Trophoblast cell (in vitro differentiated cells and primary cell): ENCODE data around the gene MRPS23.
A peak's percentile ranks its signal among the peaks of the same experiment; 100 is the strongest.

Source experiments
- DNase-seq, 2 donors: peaks; one replicate each; pipeline ENCODE4 v3.0.0-alpha.2; 2016
- H2AFZ ChIP-seq: 2 replicates; pipeline ENCODE4 v1.6.1; 2013; ENCODE audit warnings: low read length, moderate library complexity, mild to moderate bottlenecking; ENCODE audit not compliant: insufficient read depth, poor library complexity
- H2AK5ac ChIP-seq: 2 replicates; pipeline ENCODE4 v1.6.1; 2013; ENCODE audit warnings: mild to moderate bottlenecking, low read length
- H2BK120ac ChIP-seq: 2 replicates; pipeline ENCODE4 v1.6.1; 2013; ENCODE audit warnings: low read length, mild to moderate bottlenecking, moderate library complexity; ENCODE audit not compliant: insufficient read depth, poor library complexity
- H2BK12ac ChIP-seq: 2 replicates; pipeline ENCODE4 v1.6.1; 2013; ENCODE audit warnings: mild to moderate bottlenecking, low read length, moderate library complexity
- H2BK5ac ChIP-seq: 2 replicates; pipeline ENCODE4 v1.6.1; 2013; ENCODE audit warnings: low read length, low read depth, moderate library complexity, mild to moderate bottlenecking; ENCODE audit not compliant: poor library complexity
- H3K14ac ChIP-seq: 2 replicates; pipeline ENCODE4 v1.6.1; 2013; ENCODE audit warnings: mild to moderate bottlenecking, low read length
- H3K18ac ChIP-seq: 2 replicates; pipeline ENCODE4 v1.6.1; 2013; ENCODE audit warnings: mild to moderate bottlenecking, low read length
- H3K23ac ChIP-seq: 2 replicates; pipeline ENCODE4 v1.6.1; 2013; ENCODE audit warnings: low read length
- H3K27ac ChIP-seq: 2 replicates; pipeline ENCODE4 v1.5.1; 2013; ENCODE audit warnings: low read depth, mild to moderate bottlenecking, inconsistent platforms, low read length, moderate library complexity
- H3K27me3 ChIP-seq: 2 replicates; pipeline ENCODE4 v1.6.1; 2013; ENCODE audit warnings: inconsistent platforms, mild to moderate bottlenecking, low read length, moderate library complexity; ENCODE audit not compliant: insufficient read depth
- H3K36me3 ChIP-seq, 2 experiments: 1 replicate in 1 of 2; 2 replicates in 1 of 2; pipeline ENCODE4 v1.6.1; 2013; ENCODE audit warnings: low read length in 2 of 2, mild to moderate bottlenecking in 2 of 2, moderate library complexity in 1 of 2; ENCODE audit not compliant: insufficient read depth in 2 of 2, control insufficient read depth in 1 of 2
- H3K4ac ChIP-seq: 2 replicates; pipeline ENCODE4 v1.6.1; 2013; ENCODE audit warnings: low read depth, mild to moderate bottlenecking, low read length, moderate library complexity
- H3K4me1 ChIP-seq, 2 experiments: 1 replicate in 1 of 2; 2 replicates in 1 of 2; pipeline ENCODE4 v1.6.1; 2013; ENCODE audit warnings: low read length in 2 of 2, mild to moderate bottlenecking in 2 of 2, moderate library complexity in 1 of 2; ENCODE audit not compliant: insufficient read depth in 2 of 2, control insufficient read depth in 1 of 2
- H3K4me2 ChIP-seq: 2 replicates; pipeline ENCODE4 v1.6.1; 2013; ENCODE audit warnings: inconsistent platforms, mild to moderate bottlenecking, low read length, moderate library complexity
- H3K4me3 ChIP-seq: 2 replicates; pipeline ENCODE4 v1.5.1; 2013; ENCODE audit warnings: mild to moderate bottlenecking, low read depth, low read length, inconsistent platforms
- H3K79me1 ChIP-seq: one replicate; pipeline ENCODE4 v1.6.1; 2013; ENCODE audit warnings: low read length
- H3K79me2 ChIP-seq: 2 replicates; pipeline ENCODE4 v1.6.1; 2013; ENCODE audit warnings: low read length, mild to moderate bottlenecking; ENCODE audit not compliant: control insufficient read depth, insufficient read depth, poor library complexity
- H3K9ac ChIP-seq: 2 replicates; pipeline ENCODE4 v1.6.1; 2013; ENCODE audit warnings: mild to moderate bottlenecking, low read length
- H3K9me3 ChIP-seq: 2 replicates; pipeline ENCODE4 v1.6.1; 2013; ENCODE audit warnings: low read depth, mild to moderate bottlenecking, control low read depth, inconsistent platforms, low read length; ENCODE audit not compliant: insufficient read depth
- H4K12ac ChIP-seq: 2 replicates; pipeline ENCODE4 v1.6.1; 2013; ENCODE audit warnings: low read depth, mild to moderate bottlenecking, low read length, moderate library complexity
- H4K8ac ChIP-seq: 2 replicates; pipeline ENCODE4 v1.6.1; 2013; ENCODE audit warnings: low read depth, mild to moderate bottlenecking, low read length, moderate library complexity
- H4K91ac ChIP-seq: one replicate; pipeline ENCODE4 v1.6.1; 2013; ENCODE audit warnings: low read depth, mild to moderate bottlenecking, low read length, moderate library complexity
- WGBS: extraction: QIAGEN DNeasy Blood & Tissue Kit; methylation state at CpG from one replicate; pipeline ENCODE4 v1.1.7; 2013; ENCODE audit warnings: missing lambda C conversion rate; ENCODE audit not compliant: insufficient read length, insufficient coverage; ENCODE audit errors: extremely low coverage; 5-methylcytosine and 5-hydroxymethylcytosine counted together

The MRPS23 gene

DNA sequence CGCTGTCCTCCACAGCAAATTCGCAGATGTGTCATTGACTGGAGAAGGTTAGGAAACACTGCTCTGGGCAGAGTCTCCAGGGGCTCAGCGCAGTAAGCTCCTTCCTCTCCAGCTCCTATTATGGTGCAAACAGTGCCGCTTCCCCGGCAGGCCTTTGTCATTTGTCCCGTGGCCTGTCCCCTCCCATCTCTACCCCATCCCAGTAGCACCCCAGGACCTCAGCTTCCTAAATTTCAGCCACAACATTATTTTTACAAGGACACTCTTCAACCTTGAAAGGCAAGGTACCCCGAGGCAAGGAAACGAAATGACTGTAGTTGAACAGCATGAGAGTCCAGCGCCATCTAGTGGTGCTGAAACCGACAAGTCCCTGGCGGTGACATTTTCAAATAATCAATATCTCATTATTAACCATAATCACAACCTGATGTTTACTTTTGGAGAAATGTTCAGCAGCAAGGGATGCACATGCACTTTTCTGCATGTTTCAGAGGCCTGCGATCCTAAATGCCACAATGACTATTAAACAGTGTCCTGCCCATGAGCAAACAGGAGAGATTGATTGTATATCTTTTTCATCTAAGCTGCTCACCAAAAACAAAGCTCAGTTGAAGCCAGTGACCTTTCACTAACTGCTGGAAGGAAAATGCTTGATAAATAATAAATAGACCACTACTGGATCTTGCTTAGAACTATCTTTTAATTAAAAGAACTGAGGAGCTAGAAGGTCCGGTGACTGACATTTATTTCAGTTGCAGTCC, 16.5 kb downstream of the MRPS23 start:
- no peak overlapping the region for H3K4me3 ChIP-seq
- no peaks in the 10 kb centered on the region for H3K9me3 ChIP-seq
- H3K23ac ChIP-seq: no peak overlapping the region
- H2AK5ac ChIP-seq: no peak overlapping the region
- no peaks in the 10 kb centered on the region for H3K79me2 ChIP-seq
- H3K79me1 ChIP-seq: peaks cover 4% of the 10 kb centered on the region
- no peak overlapping the region for H3K4ac ChIP-seq
- H3K4me2 ChIP-seq: peak overlapping the region; percentile 79
- peak; percentile 39 to 78 for DNase-seq
- H3K14ac ChIP-seq: no peak overlapping the region
- no peak overlapping the region for H3K18ac ChIP-seq
- H4K91ac ChIP-seq: no peak overlapping the region
- H2BK5ac ChIP-seq: no peak overlapping the region
- peaks cover 2 to 4% of the 10 kb centered on the region in 2 experiments for H3K4me1 ChIP-seq
- peak overlapping the region; percentile 12 for H2AFZ ChIP-seq
- H4K12ac ChIP-seq: no peak overlapping the region
- peaks cover 0 to 1% of the 10 kb centered on the region in 2 experiments for H3K36me3 ChIP-seq
- H3K27ac ChIP-seq: peak overlapping the region; percentile 0
- no peak overlapping the region for H2BK120ac ChIP-seq
- H2BK12ac ChIP-seq: no peak overlapping the region
- no peak overlapping the region for H3K9ac ChIP-seq
- H4K8ac ChIP-seq: peak overlapping the region; percentile 32
- no CpG with 5 or more reads among the region's 13 CpGs for WGBS
- H3K27me3 ChIP-seq: no peaks in the 10 kb centered on the region

DNA sequence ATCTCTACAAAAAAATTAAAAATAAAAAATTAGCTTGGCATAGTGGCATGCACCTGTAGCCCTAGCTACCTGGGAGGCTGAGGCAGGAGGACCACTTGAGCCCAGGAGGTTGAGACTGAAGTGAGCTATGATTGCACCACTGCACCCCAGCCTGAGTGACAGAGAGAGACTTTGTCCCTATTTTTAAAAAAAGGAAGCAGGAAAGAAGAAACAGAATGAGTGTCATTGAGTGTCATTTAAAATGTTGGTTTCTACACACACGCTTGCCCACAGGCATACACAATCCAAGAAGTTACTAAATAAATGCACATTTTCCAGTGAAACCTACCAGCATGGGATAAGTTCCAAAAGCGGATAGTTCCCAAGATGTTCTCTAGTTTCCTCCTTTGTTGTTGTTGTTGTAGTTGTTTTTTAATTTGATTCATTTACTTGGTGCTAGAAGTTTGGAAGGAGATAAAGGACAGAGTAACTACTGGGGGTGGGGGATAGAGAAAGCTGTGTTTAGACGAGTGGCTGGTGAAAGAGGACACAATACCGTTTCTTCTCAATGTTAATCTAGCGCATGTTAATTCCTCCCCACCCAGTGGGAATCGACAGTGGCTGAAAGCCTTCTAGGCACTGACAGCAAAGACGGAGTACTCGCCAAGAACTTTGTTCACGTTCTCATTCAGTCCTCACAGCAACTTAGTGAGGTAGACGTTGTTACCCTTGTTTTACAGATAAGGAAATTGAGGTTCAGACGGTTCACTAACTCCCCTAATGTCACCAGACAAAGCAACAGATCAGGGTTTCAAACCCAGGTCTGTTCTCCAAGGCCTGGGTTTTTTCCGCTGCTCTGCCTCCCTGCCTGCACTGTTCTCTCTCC, 17.3 kb downstream of the MRPS23 start:
- Histone ChIP-seq H4K8ac (peak overlapping the region; percentile 32), H3K79me2 (no peaks in the 10 kb centered on the region), H2AK5ac (no peak overlapping the region), H2BK120ac (no peak overlapping the region), H3K27me3 (no peaks in the 10 kb centered on the region), H3K9ac (peak overlapping the region; percentile 35), H4K12ac (no peak overlapping the region), H3K9me3 (no peaks in the 10 kb centered on the region), H3K36me3 (no peaks in the 10 kb centered on the region), H3K27ac (peak overlapping the region; percentile 0), H2BK12ac (peak overlapping the region; percentile 15), H3K23ac (no peak overlapping the region), H2AFZ (peak overlapping the region; percentile 12), H3K4me2 (peak overlapping the region; percentile 79), H3K79me1 (peaks cover 4% of the 10 kb centered on the region), H3K14ac (no peak overlapping the region), H3K4ac (no peak overlapping the region), H2BK5ac (no peak overlapping the region), H3K4me3 (no peak overlapping the region), H3K4me1 (peaks cover 2 to 4% of the 10 kb centered on the region in 2 experiments), H3K18ac (no peak overlapping the region), H4K91ac (no peak overlapping the region)
- no peak for DNase-seq
- no CpG with 5 or more reads among the region's 12 CpGs for WGBS

DNA sequence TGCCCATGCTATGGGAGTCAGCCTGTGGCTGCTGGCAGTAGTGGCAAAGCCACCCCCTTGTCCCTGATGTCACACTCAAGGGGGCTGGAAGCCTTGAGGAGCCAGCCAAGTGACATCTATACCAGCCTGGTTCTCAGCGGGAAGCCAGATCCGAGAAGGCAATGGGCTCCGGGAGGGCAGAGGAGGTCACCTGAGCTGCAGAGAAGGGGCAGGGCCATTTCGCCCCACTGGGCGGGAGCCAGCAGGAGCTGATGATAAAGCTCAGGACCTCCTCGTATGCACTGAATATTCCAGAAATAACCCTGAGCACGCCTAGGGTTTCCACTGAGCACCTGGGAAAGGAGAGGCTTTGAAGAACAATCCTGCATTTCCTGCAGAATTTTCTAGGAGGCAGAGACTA, 19.0 kb downstream of the MRPS23 start:
- H2BK12ac ChIP-seq: no peak overlapping the region
- no peak overlapping the region for H2AFZ ChIP-seq
- H4K91ac ChIP-seq: no peak overlapping the region
- H2AK5ac ChIP-seq: no peak overlapping the region
- H3K4me2 ChIP-seq: no peak overlapping the region
- H3K79me1 ChIP-seq: peaks cover 4% of the 10 kb centered on the region
- no peak overlapping the region for H3K4ac ChIP-seq
- no peak overlapping the region for H3K18ac ChIP-seq
- no peak overlapping the region for H3K4me3 ChIP-seq
- no peak overlapping the region for H4K8ac ChIP-seq
- no peak overlapping the region for H3K14ac ChIP-seq
- no peak overlapping the region for H3K27ac ChIP-seq
- H4K12ac ChIP-seq: no peak overlapping the region
- no peaks in the 10 kb centered on the region for H3K79me2 ChIP-seq
- no CpG with 5 or more reads among the region's 7 CpGs for WGBS
- no peak overlapping the region for H2BK120ac ChIP-seq
- no peaks in the 10 kb centered on the region for H3K27me3 ChIP-seq
- H3K4me1 ChIP-seq: peaks cover 2 to 4% of the 10 kb centered on the region in 2 experiments
- H2BK5ac ChIP-seq: no peak overlapping the region
- no peak for DNase-seq
- no peak overlapping the region for H3K9ac ChIP-seq
- H3K9me3 ChIP-seq: no peaks in the 10 kb centered on the region
- no peaks in the 10 kb centered on the region for H3K36me3 ChIP-seq
- no peak overlapping the region for H3K23ac ChIP-seq

- no peak overlapping the region for H4K12ac ChIP-seq
- no peak overlapping the region for H2AK5ac ChIP-seq
- no peak overlapping the region for H4K8ac ChIP-seq
- DNase-seq: no peak
- no peak overlapping the region for H3K4me3 ChIP-seq
- no peak overlapping the region for H3K4ac ChIP-seq
- H4K91ac ChIP-seq: no peak overlapping the region
- no peaks in the 10 kb centered on the region for H3K36me3 ChIP-seq
- H2AFZ ChIP-seq: no peak overlapping the region
- H3K4me1 ChIP-seq: no peaks in the 10 kb centered on the region
- H3K79me1 ChIP-seq: no peaks in the 10 kb centered on the region
- peaks cover 2% of the 10 kb centered on the region for H3K9me3 ChIP-seq
- no peak overlapping the region for H3K14ac ChIP-seq
- no peak overlapping the region for H3K9ac ChIP-seq
- WGBS: no CpG with 5 or more reads among the region's 15 CpGs
- H3K27me3 ChIP-seq: no peaks in the 10 kb centered on the region
- no peak overlapping the region for H2BK5ac ChIP-seq
- no peak overlapping the region for H3K23ac ChIP-seq
- no peaks in the 10 kb centered on the region for H3K79me2 ChIP-seq
- no peak overlapping the region for H3K18ac ChIP-seq
- H3K4me2 ChIP-seq: no peak overlapping the region
- H2BK12ac ChIP-seq: no peak overlapping the region
- no peak overlapping the region for H3K27ac ChIP-seq
- no peak overlapping the region for H2BK120ac ChIP-seq
Observed at GRCh38 chr17:57823469-57824401, 26.1 kb downstream of the MRPS23 start.
